HG03159 (cell line): Measurements from ENCODE around the gene CFAP91.

ENCODE experiments used
- ATAC-seq: cut with Tn5 transposase; IDR thresholded peaks from one replicate; pipeline ENCODE4 v1.9.1; 2021; ENCODE audit warnings: mild to moderate bottlenecking, moderate library complexity; ENCODE audit not compliant: unreplicated experiment

The CFAP91 gene

GRCh38 chr3:119702530-119703527 is at the start of gene CFAP91:
TSS of gene CFAP91 (plus strand) at chr3:119703022. CDS start at chr3:119703099, 77 bp downstream.
- peak; percentile 86 for ATAC-seq

- no peak for ATAC-seq
These were observed 48.9 kb upstream of the CFAP91 start for GRCh38 chr3:119653876-119654275.

GRCh38 chr3:119657887-119658702 is 44.7 kb upstream of the CFAP91 start:
- no peak for ATAC-seq

- no peak for ATAC-seq
These were observed 43.8 kb upstream of the CFAP91 start for GRCh38 chr3:119658994-119659393.

GRCh38 chr3:119659606-119660291 is 43.1 kb upstream of the CFAP91 start:
- ATAC-seq: no peak

- no peak for ATAC-seq
These were observed 42.1 kb upstream of the CFAP91 start, which contains the start of gene POPDC2 for GRCh38 chr3:119660474-119661440. TSS of gene POPDC2 (minus strand) at chr3:119660589. CDS start at chr3:119660423, 166 bp downstream.

GRCh38 chr3:119662604-119663373 is 40.0 kb upstream of the CFAP91 start:
- ATAC-seq: no peak

GRCh38 chr3:119663885-119664284 is 38.9 kb upstream of the CFAP91 start:
- no peak for ATAC-seq

GRCh38 chr3:119664370-119664769 is 38.5 kb upstream of the CFAP91 start:
- ATAC-seq: no peak

- ATAC-seq: no peak
These were observed 37.9 kb upstream of the CFAP91 start for GRCh38 chr3:119664850-119665379.

- no peak for ATAC-seq
These were observed 36.8 kb upstream of the CFAP91 start for GRCh38 chr3:119665954-119666559.

- no peak for ATAC-seq
These were observed 32.8 kb upstream of the CFAP91 start for GRCh38 chr3:119669906-119670570.

- no peak for ATAC-seq
These were observed 30.0 kb upstream of the CFAP91 start for GRCh38 chr3:119672776-119673175.

- no peak for ATAC-seq
These were observed 28.9 kb upstream of the CFAP91 start for GRCh38 chr3:119673875-119674274.

- ATAC-seq: no peak
These were observed 27.5 kb upstream of the CFAP91 start for GRCh38 chr3:119675188-119675874.

GRCh38 chr3:119676020-119676419 is 26.8 kb upstream of the CFAP91 start:
- ATAC-seq: no peak
